Effector memory CD8-positive, alpha-beta T cell (primary cell): Measurements from ENCODE around the gene TMEM167A.

Source experiments
- ATAC-seq: fragments of 150-1000 bp; cut with Tn5 transposase; replicated peaks from 2 replicates; pipeline ENCODE4 v1.10.0; 2021; ENCODE audit warnings: mild to moderate bottlenecking, moderate library complexity
- DNase-seq, 3 experiments: peaks; one replicate each; pipeline ENCODE4 v3.0.0; 2021
- H3K27ac Mint-ChIP-seq, 2 donors: one replicate each; pipeline ENCODE4 v1.8.0; 2022; ENCODE audit warnings: mild to moderate bottlenecking in 2 of 2, mixed read lengths in 2 of 2, moderate library complexity in 2 of 2
- H3K27me3 Mint-ChIP-seq, 2 donors: one replicate each; pipeline ENCODE4 v1.8.0; 2022; ENCODE audit warnings: mixed read lengths in 2 of 2
- H3K36me3 Mint-ChIP-seq: one replicate; pipeline ENCODE4 v1.8.0; 2022; ENCODE audit warnings: mild to moderate bottlenecking, moderate library complexity, mixed read lengths; ENCODE audit not compliant: insufficient read depth
- H3K4me1 Mint-ChIP-seq, 2 donors: one replicate each; pipeline ENCODE4 v1.8.0; 2022; ENCODE audit warnings: low read depth in 2 of 2, mixed read lengths in 2 of 2
- H3K4me3 Mint-ChIP-seq, 2 donors: one replicate each; pipeline ENCODE4 v1.8.0; 2022; ENCODE audit warnings: mild to moderate bottlenecking in 2 of 2, mixed read lengths in 2 of 2, moderate library complexity in 2 of 2
- H3K9me3 Mint-ChIP-seq, 2 donors: one replicate each; pipeline ENCODE4 v1.8.0; 2022; ENCODE audit warnings: mixed read lengths in 2 of 2

TMEM167A gene

DNA sequence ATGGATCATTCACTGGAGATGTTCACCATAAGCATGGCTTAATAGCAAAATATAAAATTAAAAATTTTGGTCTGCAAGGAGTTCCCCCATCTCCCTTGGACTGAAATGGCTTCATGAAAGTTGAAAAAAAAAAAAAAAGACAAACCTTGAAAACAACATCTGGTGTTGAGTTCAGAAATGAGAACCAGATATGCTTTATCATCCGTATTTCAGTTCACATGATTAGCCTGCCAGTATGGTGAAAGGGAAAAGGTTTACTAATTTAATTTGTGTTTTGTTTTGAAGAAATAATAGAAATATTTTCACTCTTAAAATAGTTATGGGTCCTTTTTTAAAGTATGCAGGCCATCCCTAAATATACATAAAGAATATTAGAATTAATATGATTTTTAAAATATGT, 67.8 kb downstream of the TMEM167A start:
- Mint-ChIP-seq H3K9me3 (no peaks in the 10 kb centered on the region), H3K27me3 (peaks cover 8 to 18% of the 10 kb centered on the region in 2 donors), H3K27ac (no peak overlapping the region), H3K36me3 (no peaks in the 10 kb centered on the region), H3K4me1 (no peaks in the 10 kb centered on the region), H3K4me3 (no peak overlapping the region)
- DNase-seq, result no peak
- ATAC-seq, result no peak

DNA sequence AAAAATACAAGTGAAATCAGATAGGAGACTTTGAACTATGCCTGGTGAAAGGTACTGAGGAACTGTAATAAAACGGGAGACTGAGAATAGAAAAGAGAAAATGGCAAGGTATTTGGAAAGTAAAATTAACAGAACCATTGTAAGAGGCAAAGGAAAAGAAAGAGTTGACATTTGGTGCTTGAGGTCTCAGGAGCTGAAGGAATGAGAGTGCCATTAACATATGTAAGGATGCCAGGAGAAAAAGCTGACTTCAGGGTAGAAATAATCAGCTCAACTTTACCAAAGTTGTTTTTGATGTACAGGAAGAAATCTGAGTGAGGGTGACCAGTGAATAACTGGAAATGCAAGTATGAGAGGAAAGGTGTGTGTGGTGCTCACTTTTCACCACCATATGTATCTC, 69.4 kb downstream of the TMEM167A start:
- Mint-ChIP-seq H3K36me3 (no peaks in the 10 kb centered on the region), H3K4me3 (no peak overlapping the region), H3K9me3 (no peaks in the 10 kb centered on the region), H3K4me1 (no peaks in the 10 kb centered on the region), H3K27ac (no peak overlapping the region), H3K27me3 (peaks cover 8 to 18% of the 10 kb centered on the region in 2 donors)
- ATAC-seq, result no peak
- no peak for DNase-seq

- Mint-ChIP-seq H3K4me3 (no peak overlapping the region), H3K36me3 (no peaks in the 10 kb centered on the region), H3K27ac (no peak overlapping the region)
Measured at GRCh38 chr5:83006683-83007283, 70.4 kb downstream of the TMEM167A start.

DNA sequence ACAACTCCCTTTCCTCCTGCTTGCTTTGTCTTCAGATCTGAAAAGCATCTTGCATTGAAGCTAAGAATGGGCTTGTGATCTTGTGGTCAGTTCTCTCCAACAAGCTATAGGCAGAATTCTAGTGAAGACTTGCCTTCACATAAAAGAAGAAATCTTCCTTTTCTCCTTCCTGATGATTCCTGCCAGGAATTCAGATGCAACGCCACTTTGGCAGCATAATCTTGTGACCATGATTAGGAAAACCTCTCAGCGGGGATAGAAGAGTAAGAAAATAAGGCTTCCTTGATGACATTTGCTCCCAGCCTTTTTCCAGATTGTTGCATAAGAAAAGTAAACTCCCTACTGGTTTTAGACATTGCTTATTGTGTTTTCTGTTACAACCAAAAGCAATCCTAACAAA, 73.4 kb downstream of the TMEM167A start:
- no peak overlapping the region for H3K4me3 Mint-ChIP-seq
- no peaks in the 10 kb centered on the region for H3K36me3 Mint-ChIP-seq
- H3K27ac Mint-ChIP-seq, result no peak overlapping the region
- no peaks in the 10 kb centered on the region for H3K4me1 Mint-ChIP-seq
- ATAC-seq, result no peak
- no peaks in the 10 kb centered on the region for H3K9me3 Mint-ChIP-seq
- H3K27me3 Mint-ChIP-seq, result peaks cover 16 to 18% of the 10 kb centered on the region in 2 donors
- no peak for DNase-seq

More at GRCh38 chr5:83006683-83007283, 70.4 kb downstream of the TMEM167A start:
- peaks cover 10 to 19% of the 10 kb centered on the region in 2 donors for H3K27me3 Mint-ChIP-seq
- DNase-seq (no peak), ATAC-seq (no peak)
- no peaks in the 10 kb centered on the region for H3K4me1 Mint-ChIP-seq
- no peaks in the 10 kb centered on the region for H3K9me3 Mint-ChIP-seq
